MM.1S (cell line): ENCODE measurements around the gene AUTS2.

ENCODE experiments used
- DNase-seq: peaks from one replicate; pipeline ENCODE4 v3.0.0-alpha.2; 2015
- H2AFZ ChIP-seq: fragments of 300-600 bp; sonication (generic); 2 replicates; pipeline ENCODE4 v1.6.0; 2016; ENCODE audit warnings: antibody characterized with exemption, low read length
- H3F3A ChIP-seq: fragments of 300-600 bp; sonication (generic); 2 replicates; pipeline ENCODE4 v1.6.1; 2016; ENCODE audit warnings: mild to moderate bottlenecking, antibody characterized with exemption, low read length, moderate library complexity, mixed read lengths; ENCODE audit not compliant: insufficient read depth
- H3K27ac ChIP-seq: fragments of 300-600 bp; sonication (generic); 2 replicates; pipeline ENCODE4 v1.5.1; 2016; ENCODE audit warnings: mild to moderate bottlenecking, low read length
- H3K27me3 ChIP-seq: fragments of 300-600 bp; sonication (generic); replicated peaks from 2 replicates; pipeline ENCODE4 v1.6.0; 2016; ENCODE audit warnings: low read length; ENCODE audit not compliant: insufficient read depth
- H3K36me3 ChIP-seq: fragments of 300-600 bp; sonication (generic); replicated peaks from 2 replicates; pipeline ENCODE4 v1.6.1; 2016; ENCODE audit warnings: mild to moderate bottlenecking, low read length, mixed read lengths; ENCODE audit not compliant: insufficient read depth
- H3K4me1 ChIP-seq: fragments of 300-600 bp; sonication (generic); 2 replicates; pipeline ENCODE4 v1.6.1; 2016; ENCODE audit warnings: low read length, mixed read lengths
- H3K4me2 ChIP-seq: fragments of 300-600 bp; sonication (generic); 2 replicates; pipeline ENCODE4 v1.6.0; 2016; ENCODE audit warnings: low read depth, low read length
- H3K4me3 ChIP-seq: fragments of 300-600 bp; sonication (generic); 2 replicates; pipeline ENCODE4 v1.5.1; 2016; ENCODE audit warnings: low read length, mixed read lengths
- H3K79me2 ChIP-seq: fragments of 300-600 bp; sonication (generic); 2 replicates; pipeline ENCODE4 v1.6.1; 2016; ENCODE audit warnings: mixed run types, low read length, mixed read lengths
- H3K9ac ChIP-seq: fragments of 300-600 bp; sonication (generic); 2 replicates; pipeline ENCODE4 v1.6.1; 2016; ENCODE audit warnings: low read length, mixed read lengths
- H3K9me2 ChIP-seq: fragments of 300-600 bp; sonication (generic); replicated peaks from 2 replicates; pipeline ENCODE4 v1.6.1; 2016; ENCODE audit warnings: mild to moderate bottlenecking, low read length, mixed read lengths; ENCODE audit not compliant: insufficient read depth
- H3K9me3 ChIP-seq: fragments of 300-600 bp; sonication (generic); replicated peaks from 2 replicates; pipeline ENCODE4 v1.6.1; 2016; ENCODE audit warnings: mild to moderate bottlenecking, low read length, mixed read lengths; ENCODE audit not compliant: insufficient read depth
- H4K20me1 ChIP-seq: fragments of 300-600 bp; sonication (generic); 2 replicates; pipeline ENCODE4 v1.6.1; 2016; ENCODE audit warnings: mild to moderate bottlenecking, low read length, moderate library complexity, mixed read lengths; ENCODE audit not compliant: insufficient read depth
- CTCF ChIP-seq: fragments of 300-600 bp; sonication (generic); IDR thresholded peaks from 2 replicates; pipeline ENCODE4 v1.5.1; 2016; ENCODE audit warnings: antibody characterized with exemption, low read length, mixed read lengths
- EZH2 ChIP-seq: fragments of 300-600 bp; sonication (generic); optimal IDR thresholded peaks from 2 replicates; pipeline ENCODE3; 2017; ENCODE audit warnings: low read depth, mild to moderate bottlenecking, antibody characterized with exemption, low read length, mixed read lengths
- EZH2phosphoT487 ChIP-seq: fragments of 300-600 bp; sonication (generic); IDR thresholded peaks from 2 replicates; pipeline ENCODE4 v1.6.1; 2018; ENCODE audit warnings: antibody characterized with exemption, low read length

Gene AUTS2

DNA sequence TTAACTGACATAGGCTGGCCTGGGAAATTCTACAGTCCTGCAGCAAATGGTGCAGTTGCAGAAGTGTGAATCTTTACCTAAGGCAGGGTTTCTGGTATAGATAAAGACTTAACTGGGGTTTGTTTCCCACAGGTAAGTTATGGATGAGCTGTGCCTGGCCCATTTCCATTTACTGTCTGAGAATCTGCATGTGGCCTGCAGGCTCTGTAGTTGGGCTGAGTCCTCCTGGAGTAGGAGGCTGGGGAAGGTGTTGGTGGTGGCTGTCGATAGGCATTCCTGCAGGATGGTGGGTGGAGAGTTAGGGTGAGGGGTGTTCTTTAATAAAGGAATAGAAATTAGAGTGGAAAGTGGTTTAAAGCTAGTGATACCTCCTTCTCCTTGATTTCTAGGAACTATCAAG, 193.5 kb downstream of the AUTS2 start:
- H3K79me2 ChIP-seq: no peaks in the 10 kb centered on the region

GRCh38 chr7:69795932-69796331, 197.7 kb downstream of the AUTS2 start:
- no peaks in the 10 kb centered on the region for H3K79me2 ChIP-seq
- no peaks in the 10 kb centered on the region for H3K9me3 ChIP-seq
- no peak overlapping the region for H3K9ac ChIP-seq
- no peak overlapping the region for H2AFZ ChIP-seq
- no peak for DNase-seq
- no peak overlapping the region for H3K4me3 ChIP-seq
- TF ChIP-seq CTCF: no peak
- no peak for TF ChIP-seq EZH2phosphoT487
- TF ChIP-seq EZH2: no peak
- no peak overlapping the region for H3K4me2 ChIP-seq
- no peaks in the 10 kb centered on the region for H3K9me2 ChIP-seq
- no peak overlapping the region for H3K27ac ChIP-seq
- no peaks in the 10 kb centered on the region for H3F3A ChIP-seq
- H4K20me1 ChIP-seq: no peaks in the 10 kb centered on the region
- no peaks in the 10 kb centered on the region for H3K4me1 ChIP-seq
- H3K36me3 ChIP-seq: no peaks in the 10 kb centered on the region
- no peaks in the 10 kb centered on the region for H3K27me3 ChIP-seq

More for the DNA sequence above, 193.5 kb downstream of the AUTS2 start:
- no peak overlapping the region for H3K4me2 ChIP-seq
- no peaks in the 10 kb centered on the region for H4K20me1 ChIP-seq
- H3K4me3 ChIP-seq: no peak overlapping the region
- no peaks in the 10 kb centered on the region for H3K9me2 ChIP-seq
- no peaks in the 10 kb centered on the region for H3F3A ChIP-seq
- H3K4me1 ChIP-seq: no peaks in the 10 kb centered on the region
- no peaks in the 10 kb centered on the region for H3K36me3 ChIP-seq
- no peak overlapping the region for H2AFZ ChIP-seq
- H3K9me3 ChIP-seq: no peaks in the 10 kb centered on the region
- no peak overlapping the region for H3K9ac ChIP-seq
- DNase-seq: no peak
- no peaks in the 10 kb centered on the region for H3K27me3 ChIP-seq
- no peak overlapping the region for H3K27ac ChIP-seq
- no peak for TF ChIP-seq CTCF
- TF ChIP-seq EZH2: no peak
- no peak for TF ChIP-seq EZH2phosphoT487

GRCh38 chr7:69796416-69796815, 198.1 kb downstream of the AUTS2 start:
- Histone ChIP-seq H3K4me3 (no peak overlapping the region), H3K9ac (no peak overlapping the region), H3K4me2 (no peak overlapping the region), H4K20me1 (no peaks in the 10 kb centered on the region), H3K9me3 (no peaks in the 10 kb centered on the region), H3K27ac (no peak overlapping the region), H3K27me3 (no peaks in the 10 kb centered on the region), H3K9me2 (no peaks in the 10 kb centered on the region), H2AFZ (no peak overlapping the region), H3F3A (no peaks in the 10 kb centered on the region), H3K79me2 (no peaks in the 10 kb centered on the region), H3K4me1 (no peaks in the 10 kb centered on the region), H3K36me3 (no peaks in the 10 kb centered on the region)
- TF ChIP-seq EZH2phosphoT487 (no peak), CTCF (no peak), EZH2 (no peak)
- DNase-seq: no peak
